GM12875 (cell line): Measurements from ENCODE around the gene WDR37.

Source experiments
- H3K4me3 ChIP-seq: one replicate; pipeline ENCODE4 v1.5.1; 2011; ENCODE audit warnings: low read depth, low read length, control low read depth
- TF ChIP-seq, protein P1 (sequence below): IDR thresholded peaks from 2 replicates; pipeline ENCODE4 v1.5.1; 2011; ENCODE audit warnings: low read depth, mild to moderate bottlenecking, control low read depth, inconsistent platforms, low read length, moderate library complexity, borderline replicate concordance; ENCODE audit not compliant: insufficient read depth

The WDR37 gene

GRCh38 chr10:1040133-1040532 lies 16.1 kb upstream of the WDR37 start:
- H3K4me3 ChIP-seq = no peak overlapping the region
- TF ChIP-seq, protein P1, sequence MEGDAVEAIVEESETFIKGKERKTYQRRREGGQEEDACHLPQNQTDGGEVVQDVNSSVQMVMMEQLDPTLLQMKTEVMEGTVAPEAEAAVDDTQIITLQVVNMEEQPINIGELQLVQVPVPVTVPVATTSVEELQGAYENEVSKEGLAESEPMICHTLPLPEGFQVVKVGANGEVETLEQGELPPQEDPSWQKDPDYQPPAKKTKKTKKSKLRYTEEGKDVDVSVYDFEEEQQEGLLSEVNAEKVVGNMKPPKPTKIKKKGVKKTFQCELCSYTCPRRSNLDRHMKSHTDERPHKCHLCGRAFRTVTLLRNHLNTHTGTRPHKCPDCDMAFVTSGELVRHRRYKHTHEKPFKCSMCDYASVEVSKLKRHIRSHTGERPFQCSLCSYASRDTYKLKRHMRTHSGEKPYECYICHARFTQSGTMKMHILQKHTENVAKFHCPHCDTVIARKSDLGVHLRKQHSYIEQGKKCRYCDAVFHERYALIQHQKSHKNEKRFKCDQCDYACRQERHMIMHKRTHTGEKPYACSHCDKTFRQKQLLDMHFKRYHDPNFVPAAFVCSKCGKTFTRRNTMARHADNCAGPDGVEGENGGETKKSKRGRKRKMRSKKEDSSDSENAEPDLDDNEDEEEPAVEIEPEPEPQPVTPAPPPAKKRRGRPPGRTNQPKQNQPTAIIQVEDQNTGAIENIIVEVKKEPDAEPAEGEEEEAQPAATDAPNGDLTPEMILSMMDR = no peak

GRCh38 chr10:1041514-1041913 lies 14.7 kb upstream of the WDR37 start:
- H3K4me3 ChIP-seq = no peak overlapping the region
- TF ChIP-seq, protein P1 = no peak

DNA sequence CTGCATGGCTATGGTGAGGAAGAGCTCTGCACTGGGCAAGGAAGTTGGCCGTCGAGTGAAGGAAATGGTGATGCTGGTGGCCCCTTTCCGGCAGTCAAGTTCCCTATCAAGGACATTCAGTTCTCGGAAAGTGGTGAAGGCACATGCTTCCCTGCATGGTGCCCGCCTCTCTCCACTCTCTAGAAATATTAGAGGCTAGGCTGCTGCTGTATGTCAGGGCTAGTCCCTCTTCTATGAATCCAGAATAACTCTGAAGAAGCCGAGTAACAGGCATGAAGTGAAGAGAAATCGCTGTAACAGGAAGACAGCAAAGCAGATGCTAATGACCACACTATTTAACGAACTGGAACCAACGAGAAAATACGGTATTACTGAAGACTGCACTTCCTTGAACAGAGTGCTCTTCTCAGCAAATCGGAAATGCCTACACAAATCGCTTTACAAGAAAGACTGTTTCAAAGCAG lies 12.6 kb upstream of the WDR37 start:
- TF ChIP-seq, protein P1 = no peak
- H3K4me3 ChIP-seq = peak overlapping the region; percentile 32

DNA sequence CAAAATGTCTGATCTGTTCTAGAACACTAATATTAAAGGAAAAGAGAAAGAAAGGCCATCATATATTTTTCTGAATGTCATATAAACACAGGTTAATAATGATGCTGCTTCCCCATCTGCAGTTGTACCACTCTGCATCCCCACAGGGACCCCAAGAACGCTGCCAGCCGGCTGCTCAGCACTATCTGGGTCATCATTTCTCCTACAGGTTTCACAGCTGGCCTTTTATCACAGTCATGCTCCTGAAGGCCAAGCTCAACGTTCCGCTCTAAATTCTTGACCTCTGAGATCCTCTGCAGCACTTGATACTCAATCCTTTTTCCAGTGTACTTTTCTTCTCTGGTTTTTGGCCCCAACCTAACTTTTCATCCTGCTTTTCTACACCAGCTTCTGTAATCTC lies 12.0 kb upstream of the WDR37 start:
- H3K4me3 ChIP-seq = peak overlapping the region; percentile 32
- TF ChIP-seq, protein P1 = no peak

- TF ChIP-seq, protein P1 = no peak
- no peak overlapping the region for H3K4me3 ChIP-seq
These were observed 11.2 kb upstream of the WDR37 start for GRCh38 chr10:1044964-1045363.

DNA sequence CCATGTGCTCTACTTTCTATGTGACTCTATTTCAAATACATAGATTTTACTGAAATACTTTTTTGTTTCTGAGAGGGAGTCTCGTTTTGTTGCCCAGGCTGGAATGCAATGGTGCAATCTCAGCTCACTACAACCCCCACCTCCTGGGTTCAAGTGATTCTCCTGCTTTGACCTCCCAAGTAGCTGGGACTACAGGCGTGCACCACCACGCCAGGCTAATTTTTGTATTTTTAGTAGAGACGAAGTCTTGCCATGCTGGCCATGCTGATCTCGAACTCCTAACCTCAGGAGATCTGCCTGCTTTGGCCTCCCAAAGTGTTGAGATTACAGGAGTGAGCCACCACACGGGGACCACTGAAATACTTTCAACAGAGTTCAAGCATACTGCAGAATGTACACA lies 10.8 kb upstream of the WDR37 start:
- H3K4me3 ChIP-seq = no peak overlapping the region
- TF ChIP-seq, protein P1 = no peak

DNA sequence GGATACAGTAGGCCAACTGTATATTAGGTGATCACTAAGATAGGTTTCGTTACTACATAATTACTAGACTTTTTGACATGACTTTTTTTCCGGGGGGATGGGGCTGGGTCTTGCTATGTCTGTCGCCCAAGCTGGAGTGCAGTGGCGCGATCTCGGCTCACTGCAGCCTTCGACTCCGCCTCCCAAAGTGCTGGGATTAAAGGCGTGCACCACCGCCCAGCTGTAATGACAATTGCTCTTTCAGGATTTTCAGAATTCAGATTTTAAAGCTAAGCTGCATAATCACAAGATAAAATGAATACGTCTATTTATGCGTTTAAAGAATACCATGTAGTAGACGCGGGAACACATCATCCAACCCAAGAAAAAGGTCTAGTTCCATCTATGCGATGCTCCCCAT lies 8.2 kb upstream of the WDR37 start:
- peak overlapping the region; percentile 75 for H3K4me3 ChIP-seq
- TF ChIP-seq, protein P1 = no peak
